GM10266 (cell line): ENCODE measurements around the gene AVEN.

Experiments
- DNase-seq: peaks from one replicate; pipeline ENCODE4 v3.0.0; 2012; ENCODE audit errors: extremely low spot score
- CTCF ChIP-seq: IDR thresholded peaks from 2 replicates; pipeline ENCODE4 v1.5.1; 2012; ENCODE audit warnings: mild to moderate bottlenecking, low read depth; ENCODE audit not compliant: control insufficient read depth, insufficient read depth; ENCODE audit errors: missing control alignments

The AVEN gene

GRCh38 chr15:33852570-33852969, 186.4 kb downstream of the AVEN start:
- no peak for TF ChIP-seq CTCF
- DNase-seq, result no peak

- DNase-seq, result no peak
- TF ChIP-seq CTCF, result no peak
Observed at GRCh38 chr15:33852094-33852493, 186.9 kb downstream of the AVEN start.

GRCh38 chr15:33851079-33851478, 187.9 kb downstream of the AVEN start:
- no peak for DNase-seq
- TF ChIP-seq CTCF, result no peak

- DNase-seq, result no peak
Observed at GRCh38 chr15:33848011-33848410, 191.0 kb downstream of the AVEN start.

GRCh38 chr15:33846862-33847261, 192.1 kb downstream of the AVEN start:
- no peak for DNase-seq
- TF ChIP-seq CTCF, result no peak

More at GRCh38 chr15:33848011-33848410, 191.0 kb downstream of the AVEN start:
- TF ChIP-seq CTCF, result no peak

- no peak for TF ChIP-seq CTCF
- DNase-seq, result no peak
Observed at GRCh38 chr15:33846142-33846541, 192.9 kb downstream of the AVEN start.

GRCh38 chr15:33844597-33844996, 194.4 kb downstream of the AVEN start:
- TF ChIP-seq CTCF, result no peak
- no peak for DNase-seq
